Body of pancreas (tissue), 4 donors: ENCODE data around the gene AKAP17A. TPM values are rescaled to one million over a fixed set of nuclear protein-coding genes. Genes with fewer than 3 reads are reported as not detected.
"Not testable (repeated sequence)": the region's sequence is repeated elsewhere in the genome, so short reads cannot be mapped to it uniquely, and the experiment has no call there.

Experiments
- ATAC-seq: fragments of 150-250 bp; one replicate; pipeline ENCODE4 v1.9.1; 2016
- DNase-seq, 4 donors: peaks; one replicate each; pipeline ENCODE4 v3.0.0-alpha.2; 2019
- H3K27ac ChIP-seq, 4 donors: fragments of 200-600 bp; sonication (generic); 1 replicate in 3 of 4; 2 replicates in 1 of 4; pipeline versions ENCODE4 v1.5.1 to v1.6.1; 2016 to 2019; ENCODE audit warnings: mild to moderate bottlenecking in 1 of 4, mixed read lengths in 1 of 4, moderate library complexity in 1 of 4
- H3K27me3 ChIP-seq, 2 donors: fragments of 200-600 bp; sonication (generic); one replicate each; pipeline ENCODE4 v1.6.0; 2016; ENCODE audit warnings: mild to moderate bottlenecking in 1 of 2
- H3K36me3 ChIP-seq, 2 donors: fragments of 200-600 bp; sonication (generic); replicated peaks in 1 of 2; 2 replicates each; pipeline ENCODE4 v1.5.1; 2016; ENCODE audit warnings: low read depth in 2 of 2; ENCODE audit not compliant: insufficient read depth in 1 of 2
- H3K4me1 ChIP-seq: fragments of 200-600 bp; sonication (generic); one replicate; pipeline ENCODE4 v1.6.0; 2016
- H3K4me3 ChIP-seq, 2 donors: fragments of 200-600 bp; sonication (generic); 1 replicate in 1 of 2; 2 replicates in 1 of 2; pipeline ENCODE4 v1.5.1; 2016 to 2019
- H3K9me3 ChIP-seq, 3 donors: fragments of 200-600 bp; sonication (generic); 1 replicate in 2 of 3; 2 replicates in 1 of 3; pipeline ENCODE4 v1.5.1; 2016
- POLR2A ChIP-seq, 3 donors: fragments of 450-650 bp; IDR thresholded peaks; one replicate each; pipeline ENCODE4 v1.6.1; 2016; ENCODE audit warnings: antibody characterized with exemption in 3 of 3, mild to moderate bottlenecking in 2 of 3
- WGBS, 2 donors: methylation state at CpG; one replicate each; pipeline ENCODE4 v1.1.5; 2017; 5-methylcytosine and 5-hydroxymethylcytosine counted together
- intact Hi-C: fragments of 100-400 bp; cut with DNase I; formaldehyde crosslinking; loops from one replicate; pipeline ENCODE4 v1.15.1; 2023
- total RNA-seq, 2 donors: library from RNA; depleted of rRNA; stranded (reverse); fragments of >200 nt; gene quantifications; one replicate each; pipeline ENCODE4 v1.1.0, GENCODE V29; 2016
- TF ChIP-seq, protein P1 (sequence below), 7 experiments: fragments of 450-650 bp in 4 of 7; fragments of 200-600 bp in 3 of 7; sonication (generic) in 3 of 7; IDR thresholded peaks; one replicate each; pipeline ENCODE4 v1.5.1; 2016 to 2019; ENCODE audit warnings: antibody characterized with exemption in 7 of 7

The AKAP17A gene
- total RNA-seq, 2 donors from 2014 or later: 55.5 to 162 TPM

DNA sequence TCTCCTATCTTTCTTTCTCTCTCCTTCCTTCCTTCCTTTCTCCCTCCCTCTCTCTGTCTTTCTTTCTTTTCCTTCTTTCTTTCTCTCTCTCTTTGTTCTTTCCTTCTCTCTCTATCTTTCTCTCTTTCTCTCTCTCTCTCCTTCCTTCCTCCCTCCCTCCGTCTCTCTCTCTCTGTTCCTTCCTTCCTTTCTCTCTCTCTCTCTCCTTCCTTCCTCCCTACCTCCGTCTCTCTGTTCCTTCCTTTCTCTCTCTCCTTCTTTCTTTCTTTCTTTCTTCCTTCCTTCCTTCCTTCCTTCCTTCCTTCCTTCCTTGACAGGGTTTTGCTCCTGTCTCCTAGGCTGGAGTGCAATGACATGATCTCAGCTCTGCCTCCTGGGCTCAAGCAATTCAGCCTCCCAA, 30.2 kb upstream of the AKAP17A start:
- no peak for TF ChIP-seq POLR2A (IDR thresholded peaks at IDR 0.05)
- TF ChIP-seq, protein P1, sequence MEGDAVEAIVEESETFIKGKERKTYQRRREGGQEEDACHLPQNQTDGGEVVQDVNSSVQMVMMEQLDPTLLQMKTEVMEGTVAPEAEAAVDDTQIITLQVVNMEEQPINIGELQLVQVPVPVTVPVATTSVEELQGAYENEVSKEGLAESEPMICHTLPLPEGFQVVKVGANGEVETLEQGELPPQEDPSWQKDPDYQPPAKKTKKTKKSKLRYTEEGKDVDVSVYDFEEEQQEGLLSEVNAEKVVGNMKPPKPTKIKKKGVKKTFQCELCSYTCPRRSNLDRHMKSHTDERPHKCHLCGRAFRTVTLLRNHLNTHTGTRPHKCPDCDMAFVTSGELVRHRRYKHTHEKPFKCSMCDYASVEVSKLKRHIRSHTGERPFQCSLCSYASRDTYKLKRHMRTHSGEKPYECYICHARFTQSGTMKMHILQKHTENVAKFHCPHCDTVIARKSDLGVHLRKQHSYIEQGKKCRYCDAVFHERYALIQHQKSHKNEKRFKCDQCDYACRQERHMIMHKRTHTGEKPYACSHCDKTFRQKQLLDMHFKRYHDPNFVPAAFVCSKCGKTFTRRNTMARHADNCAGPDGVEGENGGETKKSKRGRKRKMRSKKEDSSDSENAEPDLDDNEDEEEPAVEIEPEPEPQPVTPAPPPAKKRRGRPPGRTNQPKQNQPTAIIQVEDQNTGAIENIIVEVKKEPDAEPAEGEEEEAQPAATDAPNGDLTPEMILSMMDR (IDR thresholded peaks at IDR 0.05): no peak
- no peaks in the 10 kb centered on the region for H3K9me3 ChIP-seq

DNA sequence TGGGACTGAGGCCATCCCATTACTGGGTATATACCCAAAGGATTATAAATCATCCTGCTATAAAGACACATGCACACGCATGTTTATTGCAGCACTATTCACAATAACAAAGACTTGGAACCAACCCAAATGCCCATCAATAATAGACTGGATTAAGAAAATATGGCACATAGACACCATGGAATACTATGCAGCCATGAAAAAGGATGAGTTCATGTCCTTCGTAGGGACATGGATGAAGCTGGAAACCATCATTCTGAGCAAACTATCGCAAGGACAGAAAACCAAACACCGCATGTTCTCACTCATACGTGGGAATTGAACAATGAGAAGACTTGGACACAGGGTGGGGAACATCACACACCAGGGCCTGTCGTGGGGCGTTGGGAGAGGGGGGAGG, 27.3 kb upstream of the AKAP17A start:
- DNase-seq, intact Hi-C loops, H3K27me3 ChIP-seq, ATAC-seq, H3K36me3 ChIP-seq, H3K4me1 ChIP-seq, H3K4me3 ChIP-seq, H3K9me3 ChIP-seq, H3K27ac ChIP-seq: not testable (repeated sequence)
- WGBS, 2 donors: 70 to 73% methylated on average over 7 of the region's 7 CpGs

More for the DNA sequence above, 30.2 kb upstream of the AKAP17A start:
- no peaks in the 10 kb centered on the region for H3K4me1 ChIP-seq
- intact Hi-C loops: no loop called here
- ATAC-seq (no peak), DNase-seq (no peak)
- H3K36me3 ChIP-seq: no peaks in the 10 kb centered on the region
- WGBS, 2 donors: 49 to 54% methylated on average over 2 of the region's 2 CpGs
- H3K27me3 ChIP-seq: no peaks in the 10 kb centered on the region
- H3K27ac ChIP-seq: no peak overlapping the region
- no peak overlapping the region for H3K4me3 ChIP-seq

DNA sequence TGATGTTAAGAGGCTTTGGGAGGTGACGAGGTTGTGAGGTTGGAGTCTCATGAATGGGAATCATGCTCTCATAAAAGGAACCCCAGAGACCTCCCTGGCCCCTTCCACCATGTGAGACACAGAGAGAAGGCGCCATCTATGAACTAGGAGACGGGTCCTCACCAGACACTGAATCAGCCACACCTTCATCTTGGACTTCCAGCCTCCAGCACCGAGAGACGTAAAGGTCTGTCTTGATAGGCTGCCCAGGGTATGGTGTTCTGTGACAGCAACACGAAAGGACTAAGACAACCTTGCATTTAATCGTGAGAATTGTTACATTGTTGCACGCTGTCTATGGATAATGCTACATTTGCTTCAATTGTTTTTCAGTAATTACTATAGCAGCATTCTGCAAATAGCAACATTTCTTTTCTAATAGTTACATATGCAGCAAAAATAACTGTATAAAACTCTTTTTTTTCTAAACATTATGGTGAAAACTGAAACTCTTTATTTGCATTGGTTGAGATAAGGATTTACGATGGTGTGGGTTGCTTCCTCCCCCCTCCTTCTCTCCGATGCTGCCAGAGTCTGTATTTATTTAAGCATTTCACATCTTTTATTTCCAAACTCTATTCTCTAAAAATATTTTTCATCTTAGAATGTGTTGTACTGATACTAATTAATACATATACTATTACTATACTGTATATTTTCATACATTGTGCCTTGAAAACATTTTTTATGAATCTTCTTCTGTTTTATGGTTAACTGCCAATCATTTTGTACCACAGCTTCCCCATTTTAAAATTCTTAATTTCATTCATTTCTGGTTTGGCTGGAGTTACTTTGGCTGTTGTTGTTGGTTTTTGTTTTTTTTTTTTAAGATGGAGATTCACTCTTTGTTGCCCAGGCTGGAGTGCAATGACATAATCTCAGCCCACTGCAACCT, 26.4 kb upstream of the AKAP17A start:
- H3K9me3 ChIP-seq: no peaks in the 10 kb centered on the region
- H3K4me1 ChIP-seq: no peaks in the 10 kb centered on the region
- no peak for ATAC-seq
- no peak overlapping the region for H3K27ac ChIP-seq
- no peaks in the 10 kb centered on the region for H3K36me3 ChIP-seq
- no peak for DNase-seq
- no peaks in the 10 kb centered on the region for H3K27me3 ChIP-seq
- no peak for TF ChIP-seq POLR2A (IDR thresholded peaks at IDR 0.05)
- TF ChIP-seq, protein P1 (IDR thresholded peaks at IDR 0.05): no peak
- 31 to 48% methylated on average over 10 of the region's 10 CpGs for WGBS, 2 donors
- intact Hi-C loops: no loop called here
- no peak overlapping the region for H3K4me3 ChIP-seq

DNA sequence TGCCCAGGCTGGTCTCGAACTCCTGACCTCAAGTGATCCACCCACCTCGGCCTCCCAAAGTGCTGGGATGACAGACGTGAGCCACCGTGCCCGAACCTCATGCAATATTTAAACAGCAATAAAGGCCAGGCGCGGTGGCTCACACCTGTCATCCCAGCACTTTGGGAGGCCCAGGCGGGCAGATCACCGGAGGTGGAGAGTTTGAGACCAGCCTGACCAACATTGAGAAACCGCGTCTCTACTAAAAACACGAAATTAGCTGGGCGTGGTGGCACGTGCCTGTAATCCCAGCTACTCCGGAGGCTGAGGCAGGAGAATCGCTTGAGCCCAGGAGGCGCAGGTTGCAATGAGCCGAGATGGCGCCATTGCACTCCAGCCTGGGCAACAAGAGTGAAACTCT, 17.2 kb upstream of the AKAP17A start:
- 79 to 85% methylated on average over 19 of the region's 19 CpGs for WGBS, 2 donors
- intact Hi-C loops: loop anchor here (10.0 kb wide), 1 partner anchor 109 kb away; no protein-coding TSS in a partner anchor
- not testable (repeated sequence) for H3K36me3 ChIP-seq, H3K27me3 ChIP-seq, H3K27ac ChIP-seq, H3K9me3 ChIP-seq, H3K4me3 ChIP-seq, ATAC-seq, DNase-seq, H3K4me1 ChIP-seq

DNA sequence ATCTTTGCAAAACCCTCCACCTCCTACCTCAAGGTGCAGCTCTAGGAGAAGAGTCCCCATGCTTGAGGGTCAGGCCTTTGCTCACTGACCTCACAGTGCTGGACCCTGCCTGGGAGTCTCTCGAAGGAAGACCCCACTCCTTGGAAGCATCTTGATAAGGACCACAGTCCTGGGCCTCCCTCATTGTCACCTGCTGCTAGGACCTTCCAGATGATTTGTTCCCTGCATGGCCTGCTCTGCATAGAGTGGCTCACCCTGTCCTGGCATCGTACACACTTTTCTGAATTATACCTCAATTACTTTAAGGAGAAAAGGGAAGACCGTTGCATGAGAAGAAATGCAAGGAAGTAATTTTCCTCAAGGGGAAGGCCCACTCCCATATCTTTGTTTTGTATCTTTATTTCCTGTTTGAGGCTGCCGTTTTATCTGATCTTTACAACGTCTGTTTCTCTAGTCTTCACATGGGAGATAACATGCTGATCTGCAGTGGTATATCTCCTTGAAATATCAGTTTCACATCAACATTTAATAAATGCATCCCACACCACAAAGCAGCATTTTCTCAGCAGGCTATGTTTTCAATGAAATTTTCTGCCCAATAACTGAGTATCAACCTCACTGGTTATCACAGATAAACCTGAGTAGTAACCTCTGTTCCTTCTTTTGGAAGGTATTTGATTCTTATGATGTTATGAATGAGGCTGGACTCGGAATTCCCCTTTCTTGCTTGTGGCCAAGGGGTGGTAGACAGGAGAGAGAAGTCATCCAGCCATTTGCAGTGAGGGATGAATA, 15.0 kb upstream of the AKAP17A start:
- WGBS, 2 donors: 39 to 44% methylated on average over 6 of the region's 6 CpGs
- intact Hi-C loops: loop anchor here (10.0 kb wide), 1 partner anchor 112 kb away; no protein-coding TSS in a partner anchor
- ATAC-seq (no peak), DNase-seq (no peak)
- Histone ChIP-seq H3K27ac (no peak overlapping the region), H3K4me1 (no peaks in the 10 kb centered on the region), H3K9me3 (no peaks in the 10 kb centered on the region), H3K27me3 (no peaks in the 10 kb centered on the region), H3K4me3 (no peak overlapping the region), H3K36me3 (no peaks in the 10 kb centered on the region)
- TF ChIP-seq POLR2A (IDR thresholded peaks at IDR 0.05): no peak
- TF ChIP-seq, protein P1 (IDR thresholded peaks at IDR 0.05): no peak
